Lower lobe of right lung (tissue), 2 donors: ENCODE results near the gene PYCR2. TPM values are rescaled to one million over a fixed set of nuclear protein-coding genes. Genes with fewer than 3 reads are reported as not detected.
"Not testable (repeated sequence)": the region's sequence is repeated elsewhere in the genome, so short reads cannot be mapped to it uniquely, and the experiment has no call there.

ENCODE experiments used
- ATAC-seq, 2 donors: fragments of 200-7000 bp; cut with Tn5 transposase; one replicate each; pipeline ENCODE4 v1.9.1; 2020 to 2022; ENCODE audit warnings: mild to moderate bottlenecking in 2 of 2, moderate library complexity in 2 of 2
- DNase-seq: peaks from one replicate; pipeline ENCODE4 v3.0.0-alpha.2; 2020
- H3K27ac ChIP-seq: fragments of 200-600 bp; one replicate; pipeline ENCODE4 v1.8.0; 2022
- H3K27me3 ChIP-seq: fragments of 200-600 bp; one replicate; pipeline ENCODE4 v1.8.0; 2022; ENCODE audit warnings: low read depth
- H3K36me3 ChIP-seq: fragments of 200-600 bp; one replicate; pipeline ENCODE4 v1.8.0; 2022; ENCODE audit warnings: mild to moderate bottlenecking
- H3K4me1 ChIP-seq: fragments of 200-600 bp; one replicate; pipeline ENCODE4 v1.8.0; 2022
- H3K4me3 ChIP-seq: fragments of 200-600 bp; one replicate; pipeline ENCODE4 v1.8.0; 2022; ENCODE audit warnings: mild to moderate bottlenecking
- H3K9me3 ChIP-seq: fragments of 200-600 bp; one replicate; pipeline ENCODE4 v1.8.0; 2022
- CTCF ChIP-seq: fragments of 200-600 bp; IDR thresholded peaks from one replicate; pipeline ENCODE4 v1.8.0; 2022; ENCODE audit warnings: antibody characterized with exemption, mild to moderate bottlenecking
- intact Hi-C: fragments of 100-400 bp; cut with DNase I; formaldehyde crosslinking; loops from one replicate; pipeline ENCODE4 v1.11.0; 2022
- total RNA-seq: library from RNA; stranded (reverse); fragmentation: NEBNext Ultra II Directional; extraction: Animal tissue kit (Norgen Biotek cat#: 25700); gene quantifications from one replicate; pipeline ENCODE4 v1.2.1, GENCODE V29; 2021
- donor health status: DM: no; HTN: yes; CAD: no; lungs with severe emphysema.

The PYCR2 gene
- total RNA-seq, 1 donor from 2014 or later, result 73.2 TPM

- Histone ChIP-seq H3K36me3 (no peaks in the 10 kb centered on the region), H3K4me1 (no peaks in the 10 kb centered on the region), H3K9me3 (no peaks in the 10 kb centered on the region), H3K27me3 (no peaks in the 10 kb centered on the region), H3K4me3 (no peak within 1 kb of the TSS), H3K27ac (no peak within 1 kb of the TSS)
- ATAC-seq (peak in 1 of 2 donors; percentile 29), DNase-seq (peak; percentile 34)
- intact Hi-C loops, result no loop called here
- TF ChIP-seq CTCF, result no peak
Observed at GRCh38 chr1:225888898-225889601, 35.0 kb downstream of the PYCR2 start, which contains the start of gene LEFTY1. TSS of gene LEFTY1 (minus strand) at chr1:225889146. CDS start at chr1:225889066, 80 bp downstream.

- no peak overlapping the region for H3K27ac ChIP-seq
- H3K36me3 ChIP-seq, result no peaks in the 10 kb centered on the region
- ATAC-seq (peak in 1 of 2 donors; percentile 20), DNase-seq (peak; percentile 29)
- intact Hi-C loops, result no loop called here
- no peaks in the 10 kb centered on the region for H3K9me3 ChIP-seq
- TF ChIP-seq CTCF, result no peak
- H3K27me3 ChIP-seq, result no peaks in the 10 kb centered on the region
- peaks cover 2% of the 10 kb centered on the region for H3K4me1 ChIP-seq
- H3K4me3 ChIP-seq, result no peak overlapping the region
Observed at GRCh38 chr1:225888289-225888897, 35.7 kb downstream of the PYCR2 start.

GRCh38 chr1:225887554-225888288 lies 36.3 kb downstream of the PYCR2 start:
- H3K4me3 ChIP-seq, H3K36me3 ChIP-seq, ATAC-seq, H3K4me1 ChIP-seq, H3K27me3 ChIP-seq, H3K27ac ChIP-seq, H3K9me3 ChIP-seq, intact Hi-C loops: not testable (repeated sequence)
- DNase-seq, result peak; percentile 33

- Histone ChIP-seq H3K27me3 (no peaks in the 10 kb centered on the region), H3K27ac (no peak overlapping the region), H3K36me3 (no peaks in the 10 kb centered on the region), H3K4me1 (peaks cover 9% of the 10 kb centered on the region), H3K4me3 (no peak overlapping the region), H3K9me3 (no peaks in the 10 kb centered on the region)
- intact Hi-C loops, result no loop called here
- no peak for TF ChIP-seq CTCF
- no peak for ATAC-seq
- DNase-seq, result no peak
Observed at GRCh38 chr1:225887030-225887314, 37.1 kb downstream of the PYCR2 start.

- Histone ChIP-seq H3K4me3 (no peak overlapping the region), H3K27ac (no peak overlapping the region), H3K27me3 (no peaks in the 10 kb centered on the region), H3K36me3 (no peaks in the 10 kb centered on the region), H3K9me3 (no peaks in the 10 kb centered on the region), H3K4me1 (peaks cover 11% of the 10 kb centered on the region)
- peak; percentile 34 for DNase-seq
- ATAC-seq, result no peak
- TF ChIP-seq CTCF, result no peak
- intact Hi-C loops, result no loop called here
Observed at GRCh38 chr1:225886159-225887029, 37.7 kb downstream of the PYCR2 start.
